Chondrocyte (in vitro differentiated cells): ENCODE results near the gene XRCC6. TPM values are rescaled to one million over a fixed set of nuclear protein-coding genes. Genes with fewer than 3 reads are reported as not detected.

Experiments used
- DNase-seq: peaks from one replicate; pipeline ENCODE4 v3.0.0; 2021; ENCODE audit warnings: mixed read lengths, low spot score
- H3K27ac Mint-ChIP-seq: one replicate; pipeline ENCODE4 v1.8.0; 2021; ENCODE audit warnings: mild to moderate bottlenecking, moderate library complexity, mixed read lengths; ENCODE audit not compliant: unreplicated experiment
- H3K27me3 Mint-ChIP-seq: 2 replicates; pipeline ENCODE4 v1.8.0; 2021; ENCODE audit warnings: low read depth, mixed read lengths
- H3K36me3 Mint-ChIP-seq: 2 replicates; pipeline ENCODE4 v1.8.0; 2021; ENCODE audit warnings: low read depth, mixed read lengths
- H3K4me1 Mint-ChIP-seq: 2 replicates; pipeline ENCODE4 v1.8.0; 2021; ENCODE audit warnings: low read depth, mild to moderate bottlenecking, mixed read lengths
- H3K4me3 Mint-ChIP-seq: one replicate; pipeline ENCODE4 v1.8.0; 2021; ENCODE audit warnings: mild to moderate bottlenecking, moderate library complexity, mixed read lengths; ENCODE audit not compliant: unreplicated experiment
- H3K9me3 Mint-ChIP-seq: 2 replicates; pipeline ENCODE4 v1.8.0; 2021; ENCODE audit warnings: low read depth, mixed read lengths
- CTCF ChIP-seq: fragments of 200-600 bp; sonication (generic); IDR thresholded peaks from 2 replicates; pipeline ENCODE4 v1.5.0; 2021; ENCODE audit warnings: antibody characterized with exemption, mild to moderate bottlenecking, moderate library complexity
- total RNA-seq: library from RNA; stranded (reverse); gene quantifications from 3 replicates; pipeline ENCODE4 v1.2.1, GENCODE V29; 2021

Gene XRCC6
- total RNA-seq, 1 donor from 2014 or later = 161 TPM

- no peak for DNase-seq
- no peak overlapping the region for H3K4me3 Mint-ChIP-seq
- TF ChIP-seq CTCF = no peak
- H3K36me3 Mint-ChIP-seq = peaks cover 15% of the 10 kb centered on the region
- no peaks in the 10 kb centered on the region for H3K9me3 Mint-ChIP-seq
- no peak overlapping the region for H3K27ac Mint-ChIP-seq
- no peaks in the 10 kb centered on the region for H3K4me1 Mint-ChIP-seq
- H3K27me3 Mint-ChIP-seq = no peaks in the 10 kb centered on the region
These were observed 45.6 kb upstream of the XRCC6 start for GRCh38 chr22:41575533-41575932.

DNA sequence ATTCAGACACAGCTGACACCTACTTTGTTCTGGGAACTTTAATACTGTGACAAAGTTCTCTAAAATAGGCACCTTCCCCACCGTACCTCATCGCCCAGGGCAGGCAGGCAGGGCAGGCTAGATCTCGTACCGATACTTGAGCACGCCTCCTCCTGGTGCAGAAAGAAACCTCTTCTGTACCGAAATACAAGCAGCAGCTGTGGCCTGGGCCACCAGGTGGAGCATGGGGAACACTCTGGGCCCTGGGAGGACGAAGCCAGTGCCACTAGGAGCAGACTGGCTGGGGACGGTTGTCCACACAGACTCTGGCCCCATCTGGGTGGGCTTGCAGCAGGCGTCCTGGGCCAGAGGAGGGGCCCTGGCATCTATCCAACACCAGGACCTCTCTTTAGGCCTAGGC, 44.2 kb upstream of the XRCC6 start:
- no peaks in the 10 kb centered on the region for H3K9me3 Mint-ChIP-seq
- H3K4me3 Mint-ChIP-seq = no peak overlapping the region
- peaks cover 15% of the 10 kb centered on the region for H3K36me3 Mint-ChIP-seq
- H3K27ac Mint-ChIP-seq = no peak overlapping the region
- no peak for DNase-seq
- H3K27me3 Mint-ChIP-seq = no peaks in the 10 kb centered on the region
- peak; percentile 78 for TF ChIP-seq CTCF
- H3K4me1 Mint-ChIP-seq = no peaks in the 10 kb centered on the region

- H3K9me3 Mint-ChIP-seq = no peaks in the 10 kb centered on the region
- TF ChIP-seq CTCF = no peak
These were observed 43.0 kb upstream of the XRCC6 start for GRCh38 chr22:41578114-41578513.

GRCh38 chr22:41578818-41579217, 42.3 kb upstream of the XRCC6 start:
- Mint-ChIP-seq H3K27me3 (no peaks in the 10 kb centered on the region), H3K27ac (no peak overlapping the region), H3K36me3 (peaks cover 21% of the 10 kb centered on the region), H3K4me1 (peaks cover 6% of the 10 kb centered on the region), H3K4me3 (no peak overlapping the region), H3K9me3 (no peaks in the 10 kb centered on the region)
- no peak for TF ChIP-seq CTCF
- DNase-seq = no peak

More at GRCh38 chr22:41578114-41578513, 43.0 kb upstream of the XRCC6 start:
- H3K36me3 Mint-ChIP-seq = peaks cover 19% of the 10 kb centered on the region
- no peaks in the 10 kb centered on the region for H3K27me3 Mint-ChIP-seq
- peak overlapping the region; percentile 54 for H3K27ac Mint-ChIP-seq
- peaks cover 6% of the 10 kb centered on the region for H3K4me1 Mint-ChIP-seq
- no peak overlapping the region for H3K4me3 Mint-ChIP-seq
- no peak for DNase-seq

GRCh38 chr22:41579297-41579996, 41.6 kb upstream of the XRCC6 start:
- no peak for DNase-seq
- no peaks in the 10 kb centered on the region for H3K9me3 Mint-ChIP-seq
- H3K4me3 Mint-ChIP-seq = no peak overlapping the region
- H3K27ac Mint-ChIP-seq = peak overlapping the region; percentile 41
- no peak for TF ChIP-seq CTCF
- H3K4me1 Mint-ChIP-seq = peaks cover 6% of the 10 kb centered on the region
- H3K36me3 Mint-ChIP-seq = peaks cover 23% of the 10 kb centered on the region
- no peaks in the 10 kb centered on the region for H3K27me3 Mint-ChIP-seq
